ENCODE measurements around the gene POU2AF1. TPM values are rescaled to one million over a fixed set of nuclear protein-coding genes. Genes with fewer than 3 reads are reported as not detected.

POU2AF1 gene
- total and polyA plus RNA-seq, 2 of the 13 experiments (the other 11 are each of a cell fraction or from before 2014, with no cell fraction given): 1.9 to 3.6 TPM

DNA sequence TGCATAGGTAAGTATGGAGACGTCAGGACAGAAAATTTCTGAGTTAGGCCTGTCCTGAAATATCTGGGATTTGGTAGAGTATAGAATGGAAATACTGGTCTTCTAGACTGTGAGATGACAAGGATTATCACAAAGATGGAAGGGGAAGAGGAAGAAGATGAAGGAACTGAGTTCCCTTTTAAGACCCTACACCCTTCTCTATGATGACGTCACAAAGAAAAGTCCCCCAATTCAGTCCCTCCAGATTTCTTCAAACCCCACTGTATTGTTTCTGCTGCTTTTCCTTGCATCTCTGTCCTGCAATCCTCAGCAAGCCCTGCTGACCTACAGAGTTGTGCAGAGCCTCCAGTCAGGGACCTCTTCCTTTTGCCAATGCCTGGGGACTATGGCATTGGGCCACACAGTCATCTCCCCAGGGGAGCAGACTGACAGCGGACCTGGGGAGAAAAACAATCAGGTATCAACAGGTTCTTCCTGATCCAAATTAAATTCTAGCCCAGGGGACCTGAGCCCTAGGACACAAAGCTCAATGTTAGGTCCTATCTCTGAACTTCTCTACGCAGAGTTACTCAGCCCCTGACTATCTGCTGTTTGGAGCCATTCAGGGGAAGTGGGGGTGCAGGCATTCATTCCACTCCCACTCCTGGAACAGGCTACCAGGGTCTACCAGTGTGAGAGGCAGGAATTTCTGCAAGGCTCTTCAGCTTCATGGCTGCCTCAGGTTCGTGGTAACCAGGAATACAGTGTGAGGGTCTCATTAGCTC lies 49.2 kb upstream of the POU2AF1 start:
- no TSS peak for BruUV-seq (replicated peaks)
- DNase-seq (ENCODE audit: low spot score): no peak
- Histone ChIP-seq H4K20me1 (ENCODE audit: insufficient read depth, low read length) (no peaks in the 10 kb centered on the region), H3K4me3 (replicated peaks in 1 of 3; ENCODE audit: insufficient read depth in 1 of 3, low read depth in 2 of 3, low read length in 3 of 3) (no peak overlapping the region), H3K36me3 (replicated peaks in 1 of 2; ENCODE audit: control insufficient read depth in 1 of 2, insufficient read depth in 2 of 2, low read length in 2 of 2) (no peaks in the 10 kb centered on the region), H2AFZ (ENCODE audit: low read length) (no peak overlapping the region), H3K27me3 (ENCODE audit: control insufficient read depth in 1 of 2, insufficient read depth in 2 of 2, low read length in 2 of 2) (no peaks in the 10 kb centered on the region), H3K9ac (ENCODE audit: insufficient read depth, low read depth, low read length) (no peak overlapping the region), H3K9me3 (ENCODE audit: low read length) (no peaks in the 10 kb centered on the region), H3K79me2 (ENCODE audit: insufficient read depth, low read length) (no peaks in the 10 kb centered on the region), H3K27ac (ENCODE audit: extremely low read length, insufficient read depth, low read length) (no peak overlapping the region), H3K4me1 (ENCODE audit: insufficient read depth, low read length) (peaks cover 39% of the 10 kb centered on the region), H3K4me2 (ENCODE audit: low read depth, low read length) (no peak overlapping the region)
- ATAC-seq: no peak; the same call in 2 of the 3 replicates
- intact Hi-C loops (cut with micrococcal nuclease; ENCODE audit: unreplicated experiment) (no loop called here), in situ Hi-C loops (cut with HindIII; ENCODE audit: extremely low pct_ligation_motif_present, low pct_unique_long_range_greater_than_20kb) (no loop called here)
- CTCF ChIA-PET (ENCODE audit: low intra/inter-chr PET ratio, low total read pairs): interaction anchor here (1.2 to 2.1 kb wide), 3 partner anchors 18 to 145 kb away, joined by 4 to 21 read pairs (median 5); no protein-coding TSS in a partner anchor
- peak; percentile 77 for TF ChIP-seq CREB1 (IDR thresholded peaks at IDR 0.05)
- no peak for TF ChIP-seq CREB1 (CRISPR knock-in tag; IDR thresholded peaks at IDR 0.05)
- no peak for TF ChIP-seq ZNF124 (CRISPR knock-in tag; IDR thresholded peaks at IDR 0.05)
- 0 out of 2 replicates have a peak, but pooled peaks have one; percentile 25 for TF ChIP-seq ATF7 (IDR thresholded peaks at IDR 0.05)
- TF ChIP-seq ATF7 (CRISPR knock-in tag; IDR thresholded peaks at IDR 0.05): no peak
- no peak for FAIRE-seq
- WGBS (ENCODE audit: low lambda C conversion rate): 82% methylated on average over 5 of the region's 5 CpGs
- POLR2A ChIA-PET: interaction anchor here (1.0 to 1.3 kb wide), 3 partner anchors 12 to 68 kb away, joined by 3 read pairs; no protein-coding TSS in a partner anchor

DNA sequence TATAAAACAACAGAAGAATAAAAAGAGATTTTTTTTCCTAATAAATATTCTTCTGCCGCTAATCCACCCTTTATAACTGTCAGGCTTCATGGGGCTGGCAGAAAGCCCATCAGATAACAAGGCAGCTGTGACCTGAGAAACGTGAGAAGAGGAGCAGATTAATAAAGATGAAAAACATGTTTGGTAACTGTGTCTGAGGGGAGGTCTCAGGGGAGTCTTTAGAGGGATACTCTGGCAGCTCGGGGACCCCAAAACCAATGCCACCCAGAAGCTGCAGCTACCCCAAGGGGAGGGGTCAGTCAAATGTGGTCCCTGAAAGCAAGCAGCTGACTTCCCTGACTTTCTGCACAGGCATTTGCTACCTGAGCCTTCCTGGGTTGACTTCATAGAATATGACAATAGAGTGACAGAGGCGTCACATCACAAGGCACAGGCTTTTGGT lies 48.4 kb upstream of the POU2AF1 start:
- Histone ChIP-seq H3K27ac (ENCODE audit: extremely low read length, insufficient read depth, low read length) (no peak overlapping the region), H3K9ac (ENCODE audit: insufficient read depth, low read depth, low read length) (no peak overlapping the region), H3K4me3 (replicated peaks in 1 of 3; ENCODE audit: insufficient read depth in 1 of 3, low read depth in 2 of 3, low read length in 3 of 3) (no peak overlapping the region), H3K27me3 (ENCODE audit: control insufficient read depth in 1 of 2, insufficient read depth in 2 of 2, low read length in 2 of 2) (no peaks in the 10 kb centered on the region), H3K36me3 (replicated peaks in 1 of 2; ENCODE audit: control insufficient read depth in 1 of 2, insufficient read depth in 2 of 2, low read length in 2 of 2) (no peaks in the 10 kb centered on the region), H2AFZ (ENCODE audit: low read length) (no peak overlapping the region), H3K9me3 (ENCODE audit: low read length) (no peaks in the 10 kb centered on the region), H3K79me2 (ENCODE audit: insufficient read depth, low read length) (no peaks in the 10 kb centered on the region), H4K20me1 (ENCODE audit: insufficient read depth, low read length) (no peaks in the 10 kb centered on the region), H3K4me1 (ENCODE audit: insufficient read depth, low read length) (peaks cover 47% of the 10 kb centered on the region), H3K4me2 (ENCODE audit: low read depth, low read length) (no peak overlapping the region)
- no peak for ATAC-seq
- CTCF ChIA-PET (ENCODE audit: low intra/inter-chr PET ratio, low total read pairs): interaction anchor here (0.9 to 2.1 kb wide), 2 partner anchors 144 to 146 kb away, joined by 3 to 21 read pairs; no protein-coding TSS in a partner anchor
- 60% methylated on average over 4 of the region's 4 CpGs for WGBS (ENCODE audit: low lambda C conversion rate)
- in situ Hi-C loops (cut with HindIII; ENCODE audit: extremely low pct_ligation_motif_present, low pct_unique_long_range_greater_than_20kb) (no loop called here), intact Hi-C loops (cut with micrococcal nuclease; ENCODE audit: unreplicated experiment) (no loop called here)
- FAIRE-seq: no peak
- POLR2A ChIA-PET: interaction anchor here (1.0 kb wide), 2 partner anchors 16 to 73 kb away, joined by 3 read pairs; no protein-coding TSS in a partner anchor
- BruUV-seq (replicated peaks): no TSS peak
- peak; percentile 13 for DNase-seq (ENCODE audit: low spot score)
- TF ChIP-seq SMARCC2 (IDR thresholded peaks at IDR 0.05): no peak
- TF ChIP-seq KAT8 (CRISPR knock-in tag; IDR thresholded peaks at IDR 0.05): no peak
- TF ChIP-seq EHMT2 (IDR thresholded peaks at IDR 0.05; ENCODE audit: borderline replicate concordance, low read depth, low read length): no peak
- TF ChIP-seq ZNF10 (CRISPR knock-in tag; IDR thresholded peaks at IDR 0.05; ENCODE audit: borderline replicate concordance, low read depth): no peak
- TF ChIP-seq, protein P1, sequence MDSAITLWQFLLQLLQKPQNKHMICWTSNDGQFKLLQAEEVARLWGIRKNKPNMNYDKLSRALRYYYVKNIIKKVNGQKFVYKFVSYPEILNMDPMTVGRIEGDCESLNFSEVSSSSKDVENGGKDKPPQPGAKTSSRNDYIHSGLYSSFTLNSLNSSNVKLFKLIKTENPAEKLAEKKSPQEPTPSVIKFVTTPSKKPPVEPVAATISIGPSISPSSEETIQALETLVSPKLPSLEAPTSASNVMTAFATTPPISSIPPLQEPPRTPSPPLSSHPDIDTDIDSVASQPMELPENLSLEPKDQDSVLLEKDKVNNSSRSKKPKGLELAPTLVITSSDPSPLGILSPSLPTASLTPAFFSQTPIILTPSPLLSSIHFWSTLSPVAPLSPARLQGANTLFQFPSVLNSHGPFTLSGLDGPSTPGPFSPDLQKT (CRISPR knock-in tag; IDR thresholded peaks at IDR 0.05; ENCODE audit: borderline replicate concordance): no peak
- TF ChIP-seq, protein P2, sequence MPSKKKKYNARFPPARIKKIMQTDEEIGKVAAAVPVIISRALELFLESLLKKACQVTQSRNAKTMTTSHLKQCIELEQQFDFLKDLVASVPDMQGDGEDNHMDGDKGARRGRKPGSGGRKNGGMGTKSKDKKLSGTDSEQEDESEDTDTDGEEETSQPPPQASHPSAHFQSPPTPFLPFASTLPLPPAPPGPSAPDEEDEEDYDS (CRISPR knock-in tag; IDR thresholded peaks at IDR 0.05): no peak
- TF ChIP-seq MEIS2 (CRISPR knock-in tag; IDR thresholded peaks at IDR 0.05): no peak
- no peak for TF ChIP-seq HDAC6 (IDR thresholded peaks at IDR 0.05; ENCODE audit: low read depth, low read length)
- TF ChIP-seq ZNF879 (CRISPR knock-in tag; IDR thresholded peaks at IDR 0.05): no peak
- no peak for TF ChIP-seq REPIN1 (CRISPR knock-in tag; IDR thresholded peaks at IDR 0.05; ENCODE audit: borderline replicate concordance, low read depth)
- no peak for TF ChIP-seq ADNP (CRISPR knock-in tag; IDR thresholded peaks at IDR 0.05)
- no peak for TF ChIP-seq ATF1 (CRISPR knock-in tag; IDR thresholded peaks at IDR 0.05)
- TF ChIP-seq SAFB2 (CRISPR knock-in tag; IDR thresholded peaks at IDR 0.05; ENCODE audit: borderline replicate concordance, low read depth): no peak
- TF ChIP-seq SIN3B (IDR thresholded peaks at IDR 0.05; ENCODE audit: low read length): no peak
